Measurements from ENCODE around the gene HADHA.

The HADHA gene

GRCh38 chr2:26255759-26256384 is 11.4 kb upstream of the HADHA start:
- no peak overlapping the region for H3K4me2 ChIP-seq (ENCODE audit: low read depth, low read length)
- peaks cover 4% of the 10 kb centered on the region; the same call in 1 of the 2 replicates for H3K36me3 ChIP-seq (replicated peaks; ENCODE audit: insufficient read depth, low read length)
- H2AFZ ChIP-seq (ENCODE audit: low read length) = no peak overlapping the region
- no peaks in the 10 kb centered on the region; the same call in 1 of the 2 replicates for H4K20me1 ChIP-seq (ENCODE audit: insufficient read depth, low read length)
- DNase-seq = no peak
- H3K27ac ChIP-seq (ENCODE audit: low read length) = no peak overlapping the region
- H3K9ac ChIP-seq (ENCODE audit: low read length) = no peak overlapping the region
- H3K4me1 ChIP-seq (ENCODE audit: low read length) = no peaks in the 10 kb centered on the region
- no peak for TF ChIP-seq EZH2 (optimal IDR thresholded peaks at IDR 0.05; ENCODE audit: low read depth, low read length)
- TF ChIP-seq EZH2phosphoT487 (IDR thresholded peaks at IDR 0.05; ENCODE audit: low read length) = no peak
- no peak for TF ChIP-seq CTCF (IDR thresholded peaks at IDR 0.05; ENCODE audit: low read length)
- H3K9me3 ChIP-seq (replicated peaks; ENCODE audit: insufficient read depth, low read length) = no peaks in the 10 kb centered on the region
- H3K79me2 ChIP-seq (ENCODE audit: low read length) = peaks cover 45% of the 10 kb centered on the region
- no peaks in the 10 kb centered on the region for H3K9me2 ChIP-seq (replicated peaks; ENCODE audit: insufficient read depth, low read length)
- H3F3A ChIP-seq (ENCODE audit: insufficient read depth, low read length) = no peaks in the 10 kb centered on the region
- H3K4me3 ChIP-seq (ENCODE audit: low read length) = no peak overlapping the region
- H3K27me3 ChIP-seq (replicated peaks; ENCODE audit: insufficient read depth, low read length) = no peaks in the 10 kb centered on the region

- Histone ChIP-seq H3K4me3 (ENCODE audit: low read length) (no peak overlapping the region), H3K36me3 (replicated peaks; ENCODE audit: insufficient read depth, low read length) (peaks cover 4% of the 10 kb centered on the region; the same call in 1 of the 2 replicates), H3K27ac (ENCODE audit: low read length) (no peak overlapping the region), H4K20me1 (ENCODE audit: insufficient read depth, low read length) (no peaks in the 10 kb centered on the region; the same call in 1 of the 2 replicates), H3K27me3 (replicated peaks; ENCODE audit: insufficient read depth, low read length) (no peaks in the 10 kb centered on the region), H2AFZ (ENCODE audit: low read length) (no peak overlapping the region), H3K9me2 (replicated peaks; ENCODE audit: insufficient read depth, low read length) (no peaks in the 10 kb centered on the region), H3K9ac (ENCODE audit: low read length) (no peak overlapping the region), H3F3A (ENCODE audit: insufficient read depth, low read length) (no peaks in the 10 kb centered on the region), H3K9me3 (replicated peaks; ENCODE audit: insufficient read depth, low read length) (no peaks in the 10 kb centered on the region), H3K4me2 (ENCODE audit: low read depth, low read length) (no peak overlapping the region), H3K4me1 (ENCODE audit: low read length) (peaks cover 4% of the 10 kb centered on the region; the same call in 1 of the 2 replicates), H3K79me2 (ENCODE audit: low read length) (peaks cover 84% of the 10 kb centered on the region)
- DNase-seq = no peak
- TF ChIP-seq CTCF (IDR thresholded peaks at IDR 0.05; ENCODE audit: low read length) (no peak), EZH2phosphoT487 (IDR thresholded peaks at IDR 0.05; ENCODE audit: low read length) (no peak), EZH2 (optimal IDR thresholded peaks at IDR 0.05; ENCODE audit: low read depth, low read length) (no peak)
These were observed 7.5 kb upstream of the HADHA start for GRCh38 chr2:26251893-26252292.

- DNase-seq = no peak
- no peak overlapping the region for H3K9ac ChIP-seq (ENCODE audit: low read length)
- H4K20me1 ChIP-seq (ENCODE audit: insufficient read depth, low read length) = no peaks in the 10 kb centered on the region; the same call in 1 of the 2 replicates
- peaks cover 94% of the 10 kb centered on the region for H3K79me2 ChIP-seq (ENCODE audit: low read length)
- peaks cover 4% of the 10 kb centered on the region; the same call in 1 of the 2 replicates for H3K36me3 ChIP-seq (replicated peaks; ENCODE audit: insufficient read depth, low read length)
- H3K9me3 ChIP-seq (replicated peaks; ENCODE audit: insufficient read depth, low read length) = no peaks in the 10 kb centered on the region
- no peak overlapping the region for H3K4me3 ChIP-seq (ENCODE audit: low read length)
- TF ChIP-seq CTCF (IDR thresholded peaks at IDR 0.05; ENCODE audit: low read length) (no peak), EZH2 (optimal IDR thresholded peaks at IDR 0.05; ENCODE audit: low read depth, low read length) (no peak), EZH2phosphoT487 (IDR thresholded peaks at IDR 0.05; ENCODE audit: low read length) (no peak)
- no peak overlapping the region for H3K27ac ChIP-seq (ENCODE audit: low read length)
- H2AFZ ChIP-seq (ENCODE audit: low read length) = no peak overlapping the region
- H3K4me1 ChIP-seq (ENCODE audit: low read length) = peaks cover 11% of the 10 kb centered on the region; the same call in 1 of the 2 replicates
- H3K27me3 ChIP-seq (replicated peaks; ENCODE audit: insufficient read depth, low read length) = no peaks in the 10 kb centered on the region
- peaks cover 11% of the 10 kb centered on the region for H3F3A ChIP-seq (ENCODE audit: insufficient read depth, low read length)
- H3K9me2 ChIP-seq (replicated peaks; ENCODE audit: insufficient read depth, low read length) = no peaks in the 10 kb centered on the region
- H3K4me2 ChIP-seq (ENCODE audit: low read depth, low read length) = no peak overlapping the region
These were observed 5.2 kb upstream of the HADHA start for GRCh38 chr2:26249625-26250024.
